22Rv1 (cell line): ENCODE results near the gene TOM1L1.

Experiments used
- CTCF ChIP-seq: fragments of 450-650 bp; IDR thresholded peaks from 2 replicates; pipeline ENCODE4 v1.5.1; 2017; ENCODE audit warnings: mild to moderate bottlenecking
- ZFX ChIP-seq: fragments of 450-650 bp; IDR thresholded peaks from 2 replicates; pipeline ENCODE4 v1.6.1; 2017; ENCODE audit warnings: antibody characterized with exemption, borderline replicate concordance

- TF ChIP-seq CTCF (no peak), ZFX (no peak)
Observed at GRCh38 chr17:54945671-54946070, 45.0 kb downstream of the TOM1L1 start.
